Measurements from ENCODE around the gene KANSL1.
"Not testable (repeated sequence)": the region's sequence is repeated elsewhere in the genome, so short reads cannot be mapped to it uniquely, and the experiment has no call there.

Gene KANSL1
- total RNA-seq = 217 to 322 (median 291) reads per million in 4 donors

- DNase-seq = peak; percentile 86 to 96 (median 89)
These were observed at the start of gene KANSL1 for GRCh38 chr17:46193151-46193625. Gene KANSL1, minus strand, starts transcription at chr17:46193429. Its CDS starts 21,286 bp downstream, at chr17:46172143.

GRCh38 chr17:46231359-46231758 is 38.1 kb upstream of the KANSL1 start:
- not testable (repeated sequence) for DNase-seq

GRCh38 chr17:46225274-46225794 is 32.1 kb upstream of the KANSL1 start:
- peak; percentile 81 to 94 (median 91) for DNase-seq

GRCh38 chr17:46224864-46225263 is 31.6 kb upstream of the KANSL1 start:
- peak in 2 of 5 donors; percentile 8 to 12 for DNase-seq

- DNase-seq = not testable (repeated sequence)
These were observed 29.8 kb upstream of the KANSL1 start for GRCh38 chr17:46223041-46223440.

GRCh38 chr17:46216682-46217081 is 23.5 kb upstream of the KANSL1 start:
- no peak for DNase-seq

- peak; percentile 23 to 67 (median 61) for DNase-seq
These were observed 19.6 kb upstream of the KANSL1 start for GRCh38 chr17:46212634-46213435.

- no peak for DNase-seq
These were observed 15.8 kb upstream of the KANSL1 start for GRCh38 chr17:46208997-46209396.

GRCh38 chr17:46205975-46206374 is 12.7 kb upstream of the KANSL1 start:
- no peak for DNase-seq

- DNase-seq = no peak
These were observed 9.2 kb upstream of the KANSL1 start for GRCh38 chr17:46202424-46202823.

GRCh38 chr17:46201491-46201890 is 8.3 kb upstream of the KANSL1 start:
- DNase-seq = no peak

- no peak for DNase-seq
These were observed 7.0 kb upstream of the KANSL1 start for GRCh38 chr17:46200197-46200596.

GRCh38 chr17:46199379-46199778 is 6.2 kb upstream of the KANSL1 start:
- DNase-seq = no peak

- no peak for DNase-seq
These were observed 5.0 kb upstream of the KANSL1 start for GRCh38 chr17:46198233-46198632.

- DNase-seq = no peak
These were observed 4.3 kb upstream of the KANSL1 start for GRCh38 chr17:46197530-46197929.

- DNase-seq = no peak
These were observed 2.9 kb upstream of the KANSL1 start for GRCh38 chr17:46195939-46196716.

- DNase-seq = no peak
These were observed 2.1 kb upstream of the KANSL1 start for GRCh38 chr17:46195217-46195855.

GRCh38 chr17:46194393-46195216 is 1.4 kb upstream of the KANSL1 start:
- DNase-seq = peak in 4 of 5 donors; percentile 56 to 93 (median 68)

GRCh38 chr17:46193626-46194392 is 580 bp upstream of the KANSL1 start:
- peak; percentile 93 to 97 (median 95) for DNase-seq

- peak; percentile 43 to 71 (median 63) for DNase-seq
These were observed 634 bp downstream of the KANSL1 start for GRCh38 chr17:46192439-46193150.

GRCh38 chr17:46192189-46192438 is 1.1 kb downstream of the KANSL1 start:
- no peak for DNase-seq
